Activated gamma-delta T cell treated with anti-CD3 and anti-CD28 coated beads, Interleukin-2, amount 50 U/mL, for 16 hours (primary cell): ENCODE results near the gene CEL.
"Not testable (repeated sequence)": the region's sequence is repeated elsewhere in the genome, so short reads cannot be mapped to it uniquely, and the experiment has no call there.

Experiments
- DNase-seq: peaks from one replicate; pipeline ENCODE4 v3.0.0-alpha.2; 2020; ENCODE audit warnings: low read depth

CEL gene

GRCh38 chr9:133086212-133086860, 24.6 kb downstream of the CEL start:
- DNase-seq: not testable (repeated sequence)

- no peak for DNase-seq
Observed at GRCh38 chr9:133086894-133087293, 25.1 kb downstream of the CEL start.

DNA sequence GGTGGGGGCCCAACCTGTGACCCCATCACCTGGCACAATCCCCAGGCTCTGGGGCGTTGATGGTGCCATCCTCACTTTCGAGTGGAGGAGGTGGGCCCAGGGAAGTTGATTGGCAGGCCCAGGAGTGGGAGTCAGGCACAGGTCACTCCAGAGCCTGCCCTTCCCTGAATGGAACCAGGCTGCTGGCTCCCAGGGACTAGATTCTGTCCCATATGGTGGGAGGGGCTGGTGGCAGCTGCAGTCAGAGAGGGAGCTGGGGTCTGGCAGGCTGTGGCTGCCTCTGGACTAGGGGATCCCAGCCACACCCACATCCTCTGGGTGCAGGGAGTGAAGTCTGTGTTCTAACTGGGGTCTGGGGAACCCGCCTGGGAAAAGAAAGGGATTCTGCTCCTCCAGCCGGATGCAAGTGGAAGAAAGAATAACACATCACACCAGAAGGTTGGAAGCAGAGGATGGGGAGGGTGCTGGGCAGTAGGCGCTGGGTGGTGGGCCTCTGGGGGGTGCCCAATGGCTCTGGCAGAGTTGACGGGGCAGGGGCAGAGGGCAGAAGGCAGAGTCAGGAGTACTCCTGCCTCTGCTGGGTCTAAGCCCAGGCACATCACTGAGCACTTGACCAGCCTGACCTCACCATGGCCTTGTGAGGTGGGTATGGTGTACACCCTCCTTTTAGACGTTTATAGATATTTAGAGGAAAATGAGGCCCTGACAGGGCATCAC, 25.8 kb downstream of the CEL start:
- DNase-seq: no peak

GRCh38 chr9:133088146-133088750, 26.5 kb downstream of the CEL start:
- no peak for DNase-seq

DNA sequence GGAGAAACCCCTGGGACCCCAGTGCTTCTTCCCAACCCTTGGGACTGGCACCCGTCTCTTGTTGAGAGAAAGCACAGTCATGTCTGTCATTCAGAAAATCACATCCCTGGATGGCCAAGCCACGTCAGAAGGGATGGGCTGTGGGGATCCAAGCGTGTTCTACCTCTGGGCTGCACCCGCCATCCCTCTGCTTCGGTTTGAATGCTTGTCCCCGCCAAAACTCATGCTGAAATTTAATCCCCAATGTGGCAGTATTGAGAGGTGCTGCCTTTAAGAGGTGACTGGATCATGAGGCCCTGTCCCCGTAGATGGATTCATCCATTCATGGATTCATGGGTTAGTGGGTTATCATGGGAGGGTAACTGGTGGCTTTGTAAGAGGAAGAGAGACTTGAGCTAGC, 27.0 kb downstream of the CEL start:
- no peak for DNase-seq

GRCh38 chr9:133089271-133089671, 27.5 kb downstream of the CEL start:
- no peak for DNase-seq

- DNase-seq: no peak
Observed at GRCh38 chr9:133090187-133090586, 28.4 kb downstream of the CEL start.

DNA sequence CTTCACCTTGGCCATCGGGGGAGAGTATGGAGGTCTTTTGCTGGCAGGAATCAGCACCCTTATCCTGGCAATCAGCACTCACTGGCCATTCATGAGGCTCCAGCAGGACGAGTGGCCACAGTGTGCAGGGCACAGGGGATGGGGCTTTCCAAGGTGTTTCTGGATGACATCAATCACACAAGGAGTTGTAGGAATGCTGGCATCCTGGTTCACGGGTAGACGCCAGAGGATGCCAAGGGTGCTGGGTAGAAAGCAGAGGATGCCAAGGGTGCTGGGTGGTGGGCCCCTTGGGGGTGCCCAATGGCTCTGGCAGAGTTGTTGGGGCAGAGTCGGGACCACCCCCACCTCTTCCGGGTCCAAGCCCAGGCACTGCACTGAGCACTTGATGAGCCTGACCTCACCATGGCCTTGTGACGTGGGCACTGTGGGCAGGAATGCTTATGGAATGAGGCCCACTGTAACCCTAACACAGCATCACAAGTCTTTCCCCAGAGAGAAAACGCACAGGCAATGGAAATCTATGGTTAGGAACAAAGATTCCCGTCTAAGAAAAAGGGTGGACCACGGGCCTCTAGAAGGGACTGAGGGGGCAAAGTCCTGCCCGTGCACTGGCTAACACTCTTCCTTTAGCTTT, 29.1 kb downstream of the CEL start:
- DNase-seq: no peak

- DNase-seq: not testable (repeated sequence)
Observed at GRCh38 chr9:133094351-133094750, 32.6 kb downstream of the CEL start.

GRCh38 chr9:133094842-133095393, 33.1 kb downstream of the CEL start:
- DNase-seq: no peak

GRCh38 chr9:133098104-133098754, 36.4 kb downstream of the CEL start:
- no peak for DNase-seq

GRCh38 chr9:133098871-133099270, 37.1 kb downstream of the CEL start:
- no peak for DNase-seq

DNA sequence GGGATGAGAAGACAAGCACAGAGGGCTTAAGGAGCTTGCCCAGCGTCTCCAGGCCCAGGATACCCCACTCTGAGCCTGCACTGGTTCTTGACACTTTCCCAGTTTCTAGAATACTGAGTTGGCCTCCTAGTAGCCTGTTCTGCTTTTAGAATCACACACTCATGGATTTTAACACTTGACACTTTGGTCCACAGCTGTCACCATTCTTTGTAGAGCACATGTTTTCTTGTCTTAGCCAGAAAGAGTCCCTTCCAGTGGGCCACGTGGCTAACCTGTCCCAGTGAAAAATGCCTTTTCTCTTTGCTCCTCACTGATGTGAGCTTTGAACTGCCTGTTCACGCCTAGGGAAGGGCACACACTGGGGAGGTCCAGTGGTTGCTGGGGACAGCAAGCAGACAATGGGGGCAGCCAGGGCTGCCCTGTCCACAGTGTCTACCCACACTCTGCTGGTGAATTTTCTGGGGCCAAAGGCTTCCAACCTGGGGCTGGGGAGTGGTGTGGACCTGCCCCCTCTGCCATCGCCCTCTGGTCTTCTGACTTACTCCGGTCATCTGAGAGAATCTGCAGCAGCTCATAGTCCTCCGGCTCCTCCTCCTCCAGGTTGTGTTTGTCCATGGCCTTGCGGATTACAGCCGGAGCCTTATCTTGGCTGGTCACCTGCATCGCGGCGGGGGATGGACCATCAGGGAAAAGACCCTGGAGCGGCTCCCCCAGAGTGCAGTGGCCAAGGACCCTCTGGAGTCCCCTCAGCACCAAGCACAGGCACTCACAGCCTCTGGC, 38.1 kb downstream of the CEL start:
- no peak for DNase-seq

DNA sequence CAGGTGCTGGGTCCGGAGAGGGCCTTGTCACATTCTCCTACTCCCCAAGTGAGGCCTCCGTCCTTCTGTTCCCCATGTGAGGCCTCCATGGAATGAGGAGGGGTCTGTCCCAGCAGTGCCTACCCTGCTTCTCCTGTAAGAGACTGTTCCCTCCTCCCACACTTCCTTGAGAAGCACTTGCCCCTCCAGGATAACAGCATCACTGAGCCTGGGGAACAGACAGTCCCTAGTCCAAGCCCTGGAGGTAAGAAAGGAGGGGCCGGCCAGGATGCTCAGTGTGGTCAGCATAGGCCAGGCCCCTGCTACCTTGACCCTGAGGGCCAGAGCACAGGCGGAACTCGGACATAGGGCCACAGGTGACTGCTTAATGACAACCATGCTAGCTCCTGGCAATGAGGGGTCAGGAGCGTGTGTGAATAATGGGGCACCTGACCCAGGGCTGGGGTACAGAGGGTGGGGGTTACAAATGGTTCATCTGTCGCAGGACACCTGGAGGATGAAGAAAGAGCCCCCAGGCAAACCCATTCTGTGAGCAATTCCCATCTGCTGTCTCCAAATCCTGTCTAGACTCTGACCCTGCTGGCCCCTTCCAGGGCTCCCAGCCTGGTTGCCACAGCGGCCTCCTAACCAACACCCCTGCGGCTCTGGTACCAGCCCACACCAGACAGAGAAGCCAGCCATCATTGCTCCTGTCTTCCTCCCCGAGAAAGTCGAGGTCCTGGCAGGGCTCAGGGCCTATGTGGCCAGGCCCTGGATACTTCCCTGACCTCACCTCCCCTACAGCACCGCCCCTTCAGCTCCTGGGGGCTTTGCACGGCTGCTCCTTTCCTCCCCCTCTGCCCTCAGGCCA, 39.0 kb downstream of the CEL start:
- DNase-seq: no peak

GRCh38 chr9:133101356-133102189, 39.8 kb downstream of the CEL start:
- no peak for DNase-seq

DNA sequence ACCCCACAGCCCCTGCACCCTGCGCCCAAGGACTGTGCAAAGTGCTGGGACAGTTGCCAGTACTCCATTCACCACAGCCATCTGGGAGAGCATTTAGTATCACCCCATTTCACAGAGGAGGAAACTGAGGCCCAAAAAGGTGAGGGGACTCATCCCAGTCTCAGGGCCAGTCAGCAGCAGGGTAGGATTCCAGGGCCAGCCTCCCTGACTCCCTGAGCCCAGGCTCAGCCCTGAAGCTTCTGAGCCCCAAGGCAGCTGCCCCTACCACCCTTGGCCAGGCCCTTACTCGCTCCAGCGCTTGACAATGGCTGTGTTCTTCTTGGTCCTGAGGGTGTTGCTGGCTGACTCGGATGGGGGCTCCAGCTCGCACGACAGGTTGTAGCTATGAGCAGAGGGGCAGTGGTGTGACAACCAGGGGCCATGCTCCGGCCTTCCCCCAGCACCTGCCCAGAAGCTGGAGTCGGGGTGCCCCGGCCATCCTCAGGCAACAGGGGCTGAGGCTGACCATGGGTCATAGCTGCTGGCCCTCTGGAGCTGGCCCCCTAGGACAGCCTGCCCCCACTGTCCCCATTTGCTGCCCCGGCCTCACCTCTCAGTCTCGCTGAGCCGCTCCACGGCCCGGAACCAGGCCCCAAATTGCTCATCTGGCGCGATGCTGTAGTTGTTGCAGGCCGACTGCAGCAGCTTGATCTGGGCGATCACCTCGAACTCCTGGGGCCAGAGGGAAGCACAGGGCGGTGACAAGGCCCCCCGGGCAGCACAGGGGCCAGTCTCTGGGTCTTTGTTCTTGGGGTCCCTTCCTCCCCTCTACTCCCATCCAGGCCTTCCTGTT, 40.6 kb downstream of the CEL start:
- no peak for DNase-seq

DNA sequence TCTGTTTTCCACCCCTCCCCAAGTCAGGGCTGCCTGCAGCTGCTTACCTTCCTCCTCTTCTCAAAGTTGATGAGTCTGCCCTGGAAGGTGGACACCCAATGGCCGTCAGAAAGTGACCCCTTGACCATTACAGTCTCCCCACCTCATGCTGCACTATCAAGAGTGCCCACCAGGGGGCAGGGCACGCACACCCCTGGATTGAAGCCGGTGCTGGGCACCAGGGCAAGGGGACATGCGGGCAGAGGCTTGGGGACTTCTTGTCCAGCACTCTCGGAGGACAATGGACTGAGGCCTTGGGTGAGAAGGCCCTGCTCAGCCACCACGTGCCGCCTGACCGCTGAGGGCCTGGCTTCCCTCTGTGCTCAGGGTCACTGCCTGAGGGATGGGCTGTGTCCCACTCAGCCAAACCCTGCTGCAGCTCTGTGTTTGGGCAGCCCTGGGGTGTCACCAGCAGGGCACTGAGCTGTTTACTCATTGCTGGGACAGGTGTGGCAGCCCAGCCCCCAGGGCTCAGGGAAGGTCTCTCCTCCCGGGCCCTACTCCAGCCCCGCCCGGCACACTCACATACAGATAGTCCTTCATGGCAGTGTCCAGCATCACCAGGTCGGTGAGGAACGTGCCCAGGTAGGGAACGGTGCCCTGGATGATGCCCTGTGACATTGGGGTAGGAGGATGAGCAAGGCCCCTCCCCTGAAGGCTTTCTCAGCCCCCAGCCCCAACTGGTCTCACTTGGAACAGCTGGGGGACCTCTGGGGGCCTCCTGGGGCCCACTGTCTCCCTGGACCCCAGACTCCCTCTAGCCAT, 41.6 kb downstream of the CEL start:
- peak; percentile 38 for DNase-seq
